ENCODE results near the gene GABARAP.

Gene GABARAP

DNA sequence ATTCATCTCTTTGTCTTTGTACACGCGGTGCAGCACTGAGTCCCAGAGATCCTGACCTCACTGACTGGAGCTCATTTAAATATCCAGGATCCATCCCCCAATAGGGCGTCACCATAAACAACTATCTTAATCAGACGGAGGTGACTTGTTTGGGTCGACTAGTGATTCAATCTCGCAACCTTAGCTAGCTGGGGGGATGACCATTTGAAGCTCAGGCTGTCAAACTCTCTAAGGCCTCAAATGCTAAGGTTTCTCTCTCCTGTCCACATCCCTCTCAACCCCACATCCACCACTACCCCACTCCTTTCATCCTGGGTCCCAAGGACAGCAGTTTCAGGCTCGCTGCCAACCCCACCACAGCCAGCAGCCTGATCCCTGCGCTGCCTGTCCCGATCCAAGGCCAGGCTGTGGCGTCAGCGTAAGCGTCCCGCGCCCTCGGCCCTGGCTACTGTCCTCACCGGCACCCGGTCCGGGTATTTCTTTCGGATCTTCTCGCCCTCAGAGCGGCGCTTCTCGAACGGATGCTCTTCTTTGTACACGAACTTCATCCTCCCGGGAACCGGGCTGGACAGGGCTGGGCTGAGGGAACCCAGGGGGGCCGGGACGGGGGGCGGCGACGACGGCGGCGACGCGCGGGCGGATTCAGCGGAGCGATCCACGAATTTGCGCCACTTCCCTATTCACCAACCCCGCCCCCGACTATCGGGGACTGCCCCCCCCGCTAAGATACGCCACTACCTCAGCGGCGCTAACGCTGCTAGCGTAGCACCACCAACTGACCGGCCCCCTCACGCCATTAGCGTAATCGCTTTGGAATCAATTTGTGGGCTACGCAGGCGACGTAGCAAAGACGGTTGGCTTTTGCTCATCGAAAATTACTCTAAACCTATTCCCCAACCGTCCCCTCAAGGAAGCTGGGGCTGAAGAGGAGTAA, at the start of gene GABARAP:
Gene GABARAP, minus strand, starts transcription at position 667 of the 934 bp plus-strand sequence. Its CDS starts 119 bp downstream, at position 548.
- peak; percentile 88 for DNase-seq (ENCODE audit: low read depth)

- DNase-seq (ENCODE audit: low read depth), result no peak
Observed at GRCh38 chr17:7290685-7291084, 48.4 kb upstream of the GABARAP start.

GRCh38 chr17:7290166-7290565, 47.9 kb upstream of the GABARAP start:
- no peak for DNase-seq (ENCODE audit: low read depth)

GRCh38 chr17:7289256-7290032, 47.2 kb upstream of the GABARAP start:
- DNase-seq (ENCODE audit: low read depth), result no peak

DNA sequence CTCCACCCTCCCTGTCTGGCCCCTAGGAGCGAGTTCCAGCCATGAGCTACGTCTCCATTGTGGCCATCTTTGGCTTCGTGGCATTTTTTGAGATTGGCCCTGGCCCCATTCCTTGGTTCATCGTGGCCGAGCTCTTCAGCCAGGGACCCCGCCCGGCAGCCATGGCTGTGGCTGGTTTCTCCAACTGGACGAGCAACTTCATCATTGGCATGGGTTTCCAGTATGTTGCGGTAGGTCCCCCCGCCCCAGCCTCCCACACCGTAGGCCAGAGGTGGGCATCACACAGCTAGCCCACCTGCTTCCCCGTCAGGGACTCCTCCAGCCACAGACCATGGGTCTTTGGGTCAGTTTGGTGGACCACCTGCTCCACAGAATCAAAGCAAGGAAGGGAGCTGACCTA, 43.4 kb upstream of the GABARAP start:
- DNase-seq (ENCODE audit: low read depth), result no peak

DNA sequence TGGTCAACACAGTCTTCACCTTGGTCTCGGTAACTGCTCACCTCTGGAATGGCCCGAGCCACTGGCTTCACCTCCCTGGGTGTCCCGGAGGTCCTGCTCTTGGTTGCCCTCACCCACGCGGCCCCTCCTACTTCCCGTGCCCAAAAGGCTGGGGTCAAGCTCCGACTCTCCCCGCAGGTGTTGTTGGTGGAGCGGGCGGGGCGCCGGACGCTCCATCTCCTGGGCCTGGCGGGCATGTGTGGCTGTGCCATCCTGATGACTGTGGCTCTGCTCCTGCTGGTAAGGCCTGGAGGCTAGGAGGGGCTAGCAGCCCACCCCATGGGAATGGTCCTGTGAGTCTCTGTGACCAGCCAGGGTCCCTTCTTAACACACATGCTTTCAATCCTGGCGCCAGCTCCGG, 42.7 kb upstream of the GABARAP start:
- DNase-seq (ENCODE audit: low read depth), result no peak

GRCh38 chr17:7283471-7284216, 41.4 kb upstream of the GABARAP start:
- DNase-seq (ENCODE audit: low read depth), result no peak

DNA sequence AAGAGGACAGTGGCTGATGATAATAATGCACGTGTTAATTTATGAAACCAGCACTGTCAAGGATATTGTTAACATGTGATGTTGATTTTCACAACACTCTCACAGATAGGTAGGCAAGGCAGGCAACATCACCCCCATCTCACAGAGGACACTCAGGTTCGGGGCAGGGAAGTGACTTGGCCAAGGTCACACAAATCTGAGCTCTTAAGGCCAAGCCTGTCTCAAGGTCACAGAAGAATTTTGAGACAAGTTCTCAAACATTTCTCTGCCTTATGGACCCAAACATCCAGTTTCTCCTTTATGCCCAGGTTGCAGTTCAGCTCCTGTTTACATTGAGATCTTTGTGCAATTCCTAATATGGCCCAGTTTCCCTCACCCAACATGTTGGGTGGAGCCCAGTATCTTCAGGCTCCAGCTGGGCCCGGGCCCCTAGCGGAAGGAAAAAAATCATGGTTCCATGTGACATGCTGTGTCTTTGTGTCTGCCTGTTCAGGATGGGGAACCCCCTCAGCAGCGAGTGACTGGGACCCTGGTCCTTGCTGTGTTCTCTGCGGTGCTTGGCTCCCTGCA, 40.6 kb upstream of the GABARAP start:
- no peak for DNase-seq (ENCODE audit: low read depth)

DNA sequence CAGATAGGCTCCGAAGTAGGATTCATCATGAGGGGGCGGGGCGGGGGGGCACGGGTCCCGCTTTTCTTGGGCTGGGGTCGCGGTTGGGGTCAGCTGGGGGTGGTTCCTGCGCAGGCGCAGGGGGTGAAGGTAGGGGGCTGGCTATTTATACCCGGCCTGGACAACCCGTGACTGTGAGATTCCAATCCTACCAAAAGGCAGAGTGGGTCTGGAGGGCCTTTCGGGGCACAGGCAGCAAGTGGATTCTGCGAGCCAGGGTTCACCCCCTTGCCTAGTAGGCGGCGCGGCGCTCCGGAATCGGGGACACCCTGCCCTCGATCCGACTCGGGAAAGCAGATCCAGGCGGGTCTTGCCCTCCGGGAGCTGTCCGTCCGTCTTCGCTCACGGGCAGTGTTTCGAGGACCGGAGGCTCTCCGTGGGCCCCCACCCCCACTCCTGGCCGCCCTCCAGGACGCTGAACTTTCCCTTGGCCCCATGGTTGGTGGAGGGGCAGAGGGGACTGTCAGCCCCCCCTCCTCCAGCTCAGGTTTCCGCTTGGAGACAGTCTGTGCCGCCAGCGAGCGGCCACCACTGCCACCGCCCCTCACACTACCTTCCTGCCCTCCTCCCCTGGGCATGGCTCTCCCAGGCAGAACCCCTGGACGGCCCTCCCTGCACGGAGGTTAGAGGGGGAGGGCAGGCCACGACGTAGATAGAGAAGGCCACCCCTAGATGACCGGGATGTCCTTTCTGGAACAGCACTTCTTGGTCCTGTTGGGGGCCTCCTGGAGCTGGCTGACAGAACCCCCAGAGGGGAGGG, 39.9 kb upstream of the GABARAP start:
- no peak for DNase-seq (ENCODE audit: low read depth)

- peak; percentile 87 for DNase-seq (ENCODE audit: low read depth)
Observed at GRCh38 chr17:7281074-7281952, 39.1 kb upstream of the GABARAP start, which contains the start of gene SLC2A4. Gene SLC2A4, plus strand, starts transcription at chr17:7281718. Its CDS starts 217 bp downstream, at chr17:7281935.

DNA sequence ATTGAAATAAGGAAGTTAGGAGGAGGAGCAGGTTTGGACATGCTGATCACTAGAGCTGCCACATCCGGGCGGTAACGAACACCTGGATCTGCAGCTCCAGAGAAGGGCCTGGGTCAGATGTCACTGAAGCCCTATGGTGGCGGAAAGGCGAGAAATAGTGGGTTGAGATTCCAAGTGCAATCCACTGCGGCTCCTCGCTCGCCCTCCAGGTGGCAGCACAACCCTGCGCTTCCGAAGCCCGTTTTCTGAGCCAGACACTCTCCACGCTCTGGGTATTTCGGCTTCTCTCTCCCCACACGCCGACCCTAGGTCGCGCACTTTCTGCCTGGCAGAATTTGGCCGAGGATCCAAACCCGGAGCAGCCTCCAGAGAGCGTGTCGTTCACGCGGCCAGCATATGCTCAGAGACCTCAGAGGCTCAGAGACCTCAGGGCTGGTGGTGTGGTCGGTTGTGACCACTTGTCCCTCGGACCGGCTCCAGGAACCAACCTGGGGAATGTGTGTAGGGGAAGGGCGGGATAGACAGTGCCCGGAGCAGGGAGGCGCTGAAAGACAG, 38.3 kb upstream of the GABARAP start:
- peak; percentile 81 for DNase-seq (ENCODE audit: low read depth)

DNA sequence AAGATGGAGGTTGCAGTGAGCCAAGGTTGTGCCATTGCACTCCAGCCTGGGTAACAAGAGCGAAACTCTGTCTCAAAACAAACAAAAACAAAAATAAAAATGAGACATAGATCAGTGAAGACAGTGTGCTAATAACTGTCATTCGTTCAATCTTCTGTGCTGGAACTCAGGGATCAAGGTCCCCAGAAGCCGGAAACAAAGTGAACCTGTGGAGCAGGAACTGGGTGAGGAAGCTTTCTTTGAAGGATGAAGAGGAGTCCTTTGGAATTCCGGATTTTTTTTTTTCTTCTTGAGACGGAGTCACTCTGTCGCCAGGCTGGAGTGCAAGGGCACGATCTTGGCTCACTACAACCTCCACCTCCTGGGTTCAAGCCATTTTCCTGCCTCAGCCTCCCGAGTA, 37.2 kb upstream of the GABARAP start:
- DNase-seq (ENCODE audit: low read depth), result no peak

- no peak for DNase-seq (ENCODE audit: low read depth)
Observed at GRCh38 chr17:7266784-7267183, 24.5 kb upstream of the GABARAP start.

GRCh38 chr17:7263801-7264078, 21.5 kb upstream of the GABARAP start:
- no peak for DNase-seq (ENCODE audit: low read depth)

GRCh38 chr17:7262935-7263800, 20.9 kb upstream of the GABARAP start:
- DNase-seq (ENCODE audit: low read depth), result no peak

GRCh38 chr17:7262192-7262934, 20.1 kb upstream of the GABARAP start, which contains the start of gene CLDN7:
Gene CLDN7, minus strand, starts transcription at chr17:7262478. Its CDS starts 435 bp downstream, at chr17:7262043.
- DNase-seq (ENCODE audit: low read depth), result no peak

GRCh38 chr17:7261379-7262191, 19.3 kb upstream of the GABARAP start:
- DNase-seq (ENCODE audit: low read depth), result peak; percentile 47
